ENCODE data around the gene DNASE2. TPM values are rescaled to one million over a fixed set of nuclear protein-coding genes. Genes with fewer than 3 reads are reported as not detected.
A peak's percentile ranks its signal among the peaks of the same experiment; 100 is the strongest.

DNASE2 gene, protein sequence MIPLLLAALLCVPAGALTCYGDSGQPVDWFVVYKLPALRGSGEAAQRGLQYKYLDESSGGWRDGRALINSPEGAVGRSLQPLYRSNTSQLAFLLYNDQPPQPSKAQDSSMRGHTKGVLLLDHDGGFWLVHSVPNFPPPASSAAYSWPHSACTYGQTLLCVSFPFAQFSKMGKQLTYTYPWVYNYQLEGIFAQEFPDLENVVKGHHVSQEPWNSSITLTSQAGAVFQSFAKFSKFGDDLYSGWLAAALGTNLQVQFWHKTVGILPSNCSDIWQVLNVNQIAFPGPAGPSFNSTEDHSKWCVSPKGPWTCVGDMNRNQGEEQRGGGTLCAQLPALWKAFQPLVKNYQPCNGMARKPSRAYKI
- total RNA-seq (2013) = 40.0 TPM
- polyA plus RNA-seq (10 to 100 TPM; 38.8 to 91.6 (median 44.8) TPM), polyA minus RNA-seq (37.5 and 65.6 TPM in 2 replicates), total RNA-seq (4.5 to 127 (median 61.0) reads per million in 11 experiments)

DNA sequence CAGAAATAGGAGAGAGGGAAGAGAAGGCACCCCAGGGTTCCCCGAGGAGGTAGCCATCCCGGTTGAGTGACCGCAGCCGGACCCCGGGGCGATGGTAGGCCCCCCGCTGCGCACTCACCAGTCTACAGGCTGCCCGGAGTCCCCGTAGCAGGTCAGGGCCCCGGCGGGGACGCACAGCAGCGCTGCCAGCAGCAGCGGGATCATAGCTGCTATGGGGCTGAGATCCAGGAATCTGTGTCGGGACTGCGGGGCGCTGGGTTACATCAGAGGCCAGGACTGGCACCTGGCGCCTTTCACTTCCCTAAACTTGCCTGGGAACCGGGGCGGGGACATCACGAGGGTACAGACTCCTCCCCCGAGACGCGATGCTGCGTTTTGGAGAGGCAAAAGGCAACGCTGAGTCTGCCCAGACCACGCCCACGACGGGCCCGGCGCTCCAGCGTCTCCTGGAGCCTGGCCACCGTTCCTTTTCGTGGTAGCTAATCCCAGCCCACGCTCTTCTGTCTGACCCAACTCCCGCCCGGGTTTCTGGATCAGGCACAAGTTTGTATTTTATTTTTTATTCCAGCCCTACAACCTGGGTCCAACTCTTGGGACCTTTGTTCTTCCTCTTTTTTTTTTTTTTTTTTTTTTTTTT, at the start of gene DNASE2:
TSS of gene DNASE2 (minus strand) at position 278 of the 637 bp plus-strand sequence. CDS start at position 204, 74 bp downstream.
- peaks cover 9 to 19% of the 10 kb centered on the region in 2 donors for H3K36me3 Mint-ChIP-seq
- Histone ChIP-seq H3K36me3 (replicated peaks in 1 of 2; ENCODE audit: control insufficient read depth in 1 of 2, insufficient read depth in 2 of 2, low read length in 2 of 2) (peaks cover 0 to 11% of the 10 kb centered on the region in 2 donors), H2AFZ (ENCODE audit: insufficient read depth, low read depth, low read length, poor library complexity, severe bottlenecking) (peak within 1 kb of the TSS; percentile 68), H3K27me3 (ENCODE audit: control insufficient read depth in 2 of 2, insufficient read depth in 2 of 2, low read length in 2 of 2) (peaks cover 0 to 4% of the 10 kb centered on the region in 2 donors), H3K9ac (ENCODE audit: insufficient read depth, low read length, poor library complexity, severe bottlenecking) (peak within 1 kb of the TSS; percentile 86), H3K4me2 (replicated peaks; ENCODE audit: extremely low read depth, low read length, poor library complexity, severe bottlenecking) (peak within 1 kb of the TSS; percentile 83), H3K9me3 (replicated peaks in 1 of 2; ENCODE audit: control insufficient read depth in 1 of 2, insufficient read depth in 1 of 2, low read length in 2 of 2) (peaks cover 4 to 21% of the 10 kb centered on the region in 2 donors), H3K79me2 (ENCODE audit: insufficient read depth, low read length) (no peaks in the 10 kb centered on the region), H3K4me3 (replicated peaks in 1 of 3; ENCODE audit: low read depth in 2 of 3, low read length in 3 of 3) (peak within 1 kb of the TSS; percentile 57 to 80 (median 78)), H3K27ac (ENCODE audit: low read depth in 1 of 2, low read length in 2 of 2) (peak within 1 kb of the TSS; percentile 90 to 94), H3K4me1 (ENCODE audit: control insufficient read depth in 1 of 2, insufficient read depth in 2 of 2, low read length in 2 of 2) (peaks cover 59 to 68% of the 10 kb centered on the region in 2 donors), H4K20me1 (ENCODE audit: insufficient read depth, low read length) (peaks cover 15% of the 10 kb centered on the region)
- H3K4me3 Mint-ChIP-seq = peak within 1 kb of the TSS; percentile 86 to 92
- TF ChIP-seq, protein P1, sequence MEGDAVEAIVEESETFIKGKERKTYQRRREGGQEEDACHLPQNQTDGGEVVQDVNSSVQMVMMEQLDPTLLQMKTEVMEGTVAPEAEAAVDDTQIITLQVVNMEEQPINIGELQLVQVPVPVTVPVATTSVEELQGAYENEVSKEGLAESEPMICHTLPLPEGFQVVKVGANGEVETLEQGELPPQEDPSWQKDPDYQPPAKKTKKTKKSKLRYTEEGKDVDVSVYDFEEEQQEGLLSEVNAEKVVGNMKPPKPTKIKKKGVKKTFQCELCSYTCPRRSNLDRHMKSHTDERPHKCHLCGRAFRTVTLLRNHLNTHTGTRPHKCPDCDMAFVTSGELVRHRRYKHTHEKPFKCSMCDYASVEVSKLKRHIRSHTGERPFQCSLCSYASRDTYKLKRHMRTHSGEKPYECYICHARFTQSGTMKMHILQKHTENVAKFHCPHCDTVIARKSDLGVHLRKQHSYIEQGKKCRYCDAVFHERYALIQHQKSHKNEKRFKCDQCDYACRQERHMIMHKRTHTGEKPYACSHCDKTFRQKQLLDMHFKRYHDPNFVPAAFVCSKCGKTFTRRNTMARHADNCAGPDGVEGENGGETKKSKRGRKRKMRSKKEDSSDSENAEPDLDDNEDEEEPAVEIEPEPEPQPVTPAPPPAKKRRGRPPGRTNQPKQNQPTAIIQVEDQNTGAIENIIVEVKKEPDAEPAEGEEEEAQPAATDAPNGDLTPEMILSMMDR (IDR thresholded peaks at IDR 0.05) = no peak
- H3K27ac Mint-ChIP-seq = peak within 1 kb of the TSS; percentile 97 to 98 (median 97)
- H3K4me1 Mint-ChIP-seq = peaks cover 52% of the 10 kb centered on the region
- peaks cover 4 to 20% (median 11%) of the 10 kb centered on the region in 3 donors for H3K27me3 Mint-ChIP-seq (ENCODE audit: low read depth in 3 of 3)
- H3K9me3 Mint-ChIP-seq = peaks cover 8 to 32% (median 18%) of the 10 kb centered on the region in 7 donors
- under 1% methylated on average over 36 of the region's 38 CpGs for WGBS (ENCODE audit: insufficient coverage)
- intact Hi-C loops (cut with micrococcal nuclease) = loop anchor here in 1 of 2 donors (10.0 kb wide), 2 partner anchors 54 to 84 kb away; partner anchors contain the start of genes CALR, DAND5 and FARSA
- DNase-seq = peak; percentile 96 to 98 (median 97)

DNA sequence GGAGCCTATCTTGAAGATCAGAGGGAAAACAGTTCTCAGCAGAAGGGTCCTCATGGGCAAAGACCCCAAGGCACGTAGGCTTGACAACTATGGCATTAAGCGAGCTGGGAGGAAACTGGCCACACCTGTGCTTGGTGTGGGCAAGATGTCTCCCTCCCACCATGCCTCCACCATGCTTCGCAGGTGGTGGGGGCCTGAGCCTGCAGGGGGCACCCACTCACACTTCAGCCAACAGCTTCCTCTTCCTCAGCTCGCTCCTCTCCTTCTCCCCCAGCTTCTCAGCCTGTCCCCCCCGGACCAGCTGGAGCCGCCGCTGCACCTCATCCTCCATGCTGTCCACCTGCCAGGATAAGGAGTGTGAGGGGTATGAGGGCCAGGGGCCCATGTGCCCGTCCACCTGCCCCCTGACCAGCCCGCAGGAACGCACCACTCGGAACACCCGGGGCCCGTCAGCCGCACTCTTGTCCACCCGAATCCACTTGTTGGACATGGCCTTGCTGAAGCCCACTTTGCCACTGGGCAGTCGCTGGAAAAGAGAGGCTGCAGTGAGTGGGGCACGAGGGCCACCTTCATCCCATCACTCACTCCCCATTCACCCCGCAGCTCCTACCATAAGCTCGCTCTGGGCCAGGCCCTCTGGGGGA, 48.9 kb upstream of the DNASE2 start:
- peaks cover 11% of the 10 kb centered on the region for H4K20me1 ChIP-seq (ENCODE audit: insufficient read depth, low read length)
- peaks cover 17% of the 10 kb centered on the region in 2 donors for H3K4me1 ChIP-seq (ENCODE audit: control insufficient read depth in 1 of 2, insufficient read depth in 2 of 2, low read length in 2 of 2)
- H3K4me2 ChIP-seq (replicated peaks; ENCODE audit: extremely low read depth, low read length, poor library complexity, severe bottlenecking) = no peak overlapping the region
- DNase-seq = no peak
- Mint-ChIP-seq H3K27ac (peak overlapping the region in 2 of 7 donors; percentile 22 to 38), H3K36me3 (peaks cover 37 to 60% of the 10 kb centered on the region in 2 donors), H3K27me3 (ENCODE audit: low read depth in 3 of 3) (peaks cover 0 to 3% (median 0%) of the 10 kb centered on the region in 3 donors), H3K4me1 (peaks cover 14% of the 10 kb centered on the region), H3K4me3 (no peak overlapping the region), H3K9me3 (no peaks in the 10 kb centered on the region)
- intact Hi-C loops (cut with micrococcal nuclease) = loop anchor here (5.0 to 10.0 kb wide), 2 partner anchors 38 to 45 kb away; partner anchors contain the start of genes DNASE2 (in 1 of the 2), GCDH (in 1 of the 2) and KLF1 (in 1 of the 2)
- no peaks in the 10 kb centered on the region for H3K9me3 ChIP-seq (replicated peaks in 1 of 2; ENCODE audit: control insufficient read depth in 1 of 2, insufficient read depth in 1 of 2, low read length in 2 of 2)
- TF ChIP-seq, protein P1 (IDR thresholded peaks at IDR 0.05) = no peak
- H2AFZ ChIP-seq (ENCODE audit: insufficient read depth, low read depth, low read length, poor library complexity, severe bottlenecking) = no peak overlapping the region
- WGBS (ENCODE audit: insufficient coverage) = 84% methylated on average over 10 of the region's 19 CpGs
- H3K27ac ChIP-seq (ENCODE audit: low read depth in 1 of 2, low read length in 2 of 2) = no peak overlapping the region
- H3K4me3 ChIP-seq (replicated peaks in 1 of 3; ENCODE audit: low read depth in 2 of 3, low read length in 3 of 3) = no peak overlapping the region
- no peaks in the 10 kb centered on the region for H3K27me3 ChIP-seq (ENCODE audit: control insufficient read depth in 2 of 2, insufficient read depth in 2 of 2, low read length in 2 of 2)
- no peak overlapping the region for H3K9ac ChIP-seq (ENCODE audit: insufficient read depth, low read length, poor library complexity, severe bottlenecking)
- peaks cover 41 to 57% of the 10 kb centered on the region in 2 donors for H3K36me3 ChIP-seq (replicated peaks in 1 of 2; ENCODE audit: control insufficient read depth in 1 of 2, insufficient read depth in 2 of 2, low read length in 2 of 2)
- H3K79me2 ChIP-seq (ENCODE audit: insufficient read depth, low read length) = peaks cover 47% of the 10 kb centered on the region
